GM18951 (cell line): Measurements from ENCODE around the gene CCDC91.
"Not testable (repeated sequence)": the region's sequence is repeated elsewhere in the genome, so short reads cannot be mapped to it uniquely, and the experiment has no call there.

ENCODE experiments used
- POLR2A ChIP-seq: IDR thresholded peaks from 4 replicates; pipeline ENCODE4 v1.6.1; 2011; ENCODE audit warnings: mild to moderate bottlenecking; ENCODE audit not compliant: insufficient read length, insufficient read depth; ENCODE audit errors: extremely low read depth
- in situ Hi-C: fragments of 300-500 bp; cut with MboI; formaldehyde crosslinking; loops from one replicate; pipeline ENCODE4 v1.12.0; 2022; ENCODE audit warnings: low sequenced_read_pairs, mixed read lengths, inconsistent platforms; ENCODE audit not compliant: unreplicated experiment

Gene CCDC91

DNA sequence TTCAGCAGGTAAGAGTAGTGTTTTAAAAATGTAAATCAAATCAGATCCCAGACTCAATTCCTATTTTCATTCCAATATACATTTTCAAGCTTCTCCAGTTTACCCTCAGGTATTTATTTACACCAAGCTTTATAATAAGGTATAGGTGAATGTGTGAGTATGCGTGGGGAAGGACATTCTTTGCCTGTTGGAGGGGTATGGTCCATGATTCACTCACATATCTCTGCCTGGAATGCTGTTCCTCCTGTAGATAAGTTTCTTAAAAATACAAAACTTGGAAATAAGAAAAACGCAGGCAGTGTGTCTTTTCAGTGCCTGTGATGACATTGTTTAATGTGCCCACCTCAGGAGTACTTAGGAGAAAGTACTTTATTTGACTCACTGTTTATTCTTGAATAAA, 118.6 kb downstream of the CCDC91 start:
- TF ChIP-seq POLR2A, result no peak
- in situ Hi-C loops, result no loop called here

DNA sequence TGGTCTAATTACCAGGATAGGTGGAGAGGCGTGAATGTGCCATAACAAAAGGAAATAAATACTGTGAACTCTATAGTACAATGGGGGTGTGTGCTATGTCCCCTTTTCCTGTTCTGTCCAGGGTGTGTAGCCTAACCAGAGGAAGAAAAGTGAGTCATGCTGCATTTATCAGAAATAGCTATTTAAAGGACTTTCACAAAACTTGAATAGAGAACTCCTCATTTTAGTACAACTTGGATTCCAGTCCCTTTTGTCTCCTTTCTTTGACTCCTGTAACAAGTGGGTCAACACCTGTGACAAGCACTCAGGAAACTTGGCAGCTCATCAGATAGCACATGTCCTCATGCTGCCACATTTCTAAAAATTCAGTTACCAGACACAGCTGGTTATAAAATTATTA, 123.4 kb downstream of the CCDC91 start:
- TF ChIP-seq POLR2A, result no peak
- in situ Hi-C loops, result no loop called here

DNA sequence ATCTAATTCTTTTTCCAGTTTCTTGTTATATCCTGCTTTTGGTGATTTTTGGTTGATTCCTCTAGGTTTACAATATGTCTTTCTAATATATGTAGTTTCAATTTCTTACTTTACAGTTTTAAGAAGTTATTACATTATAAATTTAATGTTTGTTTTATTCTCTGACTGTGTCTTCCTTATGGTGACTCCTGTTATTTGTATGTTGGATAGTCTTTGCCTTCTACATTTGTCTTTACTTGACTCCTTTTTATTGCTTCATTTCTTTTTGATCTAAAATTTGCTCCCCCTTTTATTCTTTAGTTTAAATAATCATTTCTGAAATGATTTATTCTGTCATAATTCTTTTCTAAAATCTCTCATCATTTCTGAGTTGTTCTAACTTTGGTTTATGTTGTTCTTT, 125.8 kb downstream of the CCDC91 start:
- in situ Hi-C loops, result no loop called here
- no peak for TF ChIP-seq POLR2A

DNA sequence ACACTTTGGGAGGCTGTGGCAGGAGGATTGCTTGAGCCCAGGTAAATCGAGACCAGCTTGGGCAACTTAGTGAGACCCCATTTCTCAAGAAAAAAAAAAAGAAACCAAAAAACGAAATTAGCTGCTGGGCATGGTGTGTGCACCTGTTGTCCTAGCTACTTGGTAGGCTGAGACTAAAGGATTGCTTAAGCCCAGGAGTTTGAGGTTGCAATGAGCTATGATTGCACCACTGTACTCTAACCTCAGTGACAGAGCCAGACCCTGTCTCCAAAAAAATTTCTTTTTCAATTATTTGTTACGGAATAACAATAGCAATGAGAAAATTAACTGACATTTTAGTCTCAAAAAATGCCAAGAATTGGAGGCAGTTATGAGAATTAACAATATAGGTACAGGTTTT, 128.0 kb downstream of the CCDC91 start:
- in situ Hi-C loops, result no loop called here

DNA sequence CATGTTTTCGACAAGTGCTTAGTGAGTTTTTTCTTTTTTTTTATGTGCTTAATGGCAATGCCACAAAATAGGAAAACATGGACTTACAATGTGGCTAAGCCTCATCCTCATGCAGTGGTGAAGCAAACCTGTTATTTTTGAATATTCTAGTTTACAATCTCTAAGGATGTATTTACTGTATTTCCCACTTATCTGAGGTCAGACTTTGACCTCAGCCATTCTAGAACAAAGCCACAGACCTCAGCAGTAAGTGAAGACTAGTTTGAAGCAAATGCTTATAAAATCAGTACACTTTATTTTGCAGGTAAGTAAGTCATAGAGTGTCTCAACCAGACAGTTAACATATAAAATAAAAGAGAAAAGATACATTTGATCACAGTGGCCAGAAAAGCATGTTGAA, 130.1 kb downstream of the CCDC91 start:
- TF ChIP-seq POLR2A, result no peak
- in situ Hi-C loops, result no loop called here

More for the DNA sequence above, 128.0 kb downstream of the CCDC91 start:
- TF ChIP-seq POLR2A, result no peak

DNA sequence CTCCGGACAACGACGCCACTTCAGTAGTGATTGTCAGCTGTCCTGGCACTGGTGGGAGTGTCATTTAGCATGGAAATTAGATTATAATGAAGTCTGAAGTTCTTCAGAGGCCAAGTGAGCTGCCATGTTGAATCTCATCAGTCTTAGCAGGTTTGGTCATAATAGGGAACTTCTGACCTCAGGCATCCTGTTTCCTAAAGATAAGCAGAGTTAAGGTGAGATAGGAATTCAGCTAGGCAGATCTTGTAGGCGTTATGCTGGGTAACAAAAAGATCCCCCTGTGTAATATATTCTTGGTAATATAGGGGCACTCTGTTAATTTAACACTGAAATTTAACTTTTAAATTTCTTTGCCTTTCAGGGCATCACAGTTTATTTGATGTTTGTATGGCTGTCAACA, 137.5 kb downstream of the CCDC91 start:
- TF ChIP-seq POLR2A, result no peak
- in situ Hi-C loops, result no loop called here

DNA sequence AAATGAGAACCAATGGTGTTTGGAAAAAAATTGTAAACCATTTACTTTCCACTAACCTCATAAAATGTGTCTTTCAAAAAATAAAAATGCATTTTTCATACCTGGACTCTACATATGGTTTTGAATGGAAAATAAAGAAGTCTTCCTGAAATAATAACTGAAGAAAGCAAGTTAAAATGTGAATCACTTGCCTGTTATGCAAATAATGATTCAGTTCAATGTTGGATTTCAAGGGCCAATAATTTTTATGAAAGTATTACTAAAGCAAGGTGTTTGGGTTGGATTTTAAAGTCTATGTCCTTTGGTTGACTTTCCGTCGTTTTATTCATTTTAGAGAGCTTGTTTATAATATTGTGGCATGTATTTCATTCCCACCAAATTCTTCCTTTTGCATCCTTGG, 138.7 kb downstream of the CCDC91 start:
- TF ChIP-seq POLR2A, result no peak
- in situ Hi-C loops, result no loop called here

DNA sequence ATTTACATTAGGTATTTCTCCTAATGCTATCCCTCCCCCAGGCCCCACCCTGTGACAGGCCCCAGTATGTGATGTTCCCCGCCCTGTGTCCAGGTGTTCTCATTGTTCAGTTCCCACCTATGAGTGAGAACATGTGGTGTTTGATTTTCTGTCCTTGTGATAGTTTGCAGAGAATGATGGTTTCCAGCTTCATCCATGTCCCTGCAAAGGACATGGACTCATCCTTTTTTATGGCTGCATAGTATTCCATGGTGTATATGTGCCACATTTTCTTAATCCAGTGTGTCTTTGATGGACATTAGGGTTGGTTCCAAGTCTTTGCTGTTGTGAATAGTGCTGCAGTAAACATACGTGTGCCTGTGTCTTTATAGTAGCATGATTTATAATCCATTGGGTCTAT, 139.5 kb downstream of the CCDC91 start:
- in situ Hi-C loops, result not testable (repeated sequence)

DNA sequence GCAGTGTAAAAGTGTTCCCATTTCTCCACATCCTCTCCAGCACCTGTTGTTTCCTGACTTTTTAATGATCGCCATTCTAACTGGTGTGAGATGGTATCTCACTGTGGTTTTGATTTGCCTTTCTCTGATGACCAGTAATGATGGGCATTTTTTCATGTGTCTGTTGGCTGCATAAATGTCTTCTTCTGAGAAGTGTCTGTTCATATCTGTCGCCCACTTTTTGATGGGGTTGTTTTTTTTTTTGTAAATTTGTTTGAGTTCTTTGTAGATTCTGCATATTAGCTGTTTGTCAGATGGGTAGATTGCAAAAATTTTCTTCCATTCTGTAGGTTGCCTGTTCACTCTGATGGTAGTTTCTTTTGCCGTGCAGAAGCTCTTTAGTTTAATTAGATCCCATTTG, 140.0 kb downstream of the CCDC91 start:
- in situ Hi-C loops, result not testable (repeated sequence)

DNA sequence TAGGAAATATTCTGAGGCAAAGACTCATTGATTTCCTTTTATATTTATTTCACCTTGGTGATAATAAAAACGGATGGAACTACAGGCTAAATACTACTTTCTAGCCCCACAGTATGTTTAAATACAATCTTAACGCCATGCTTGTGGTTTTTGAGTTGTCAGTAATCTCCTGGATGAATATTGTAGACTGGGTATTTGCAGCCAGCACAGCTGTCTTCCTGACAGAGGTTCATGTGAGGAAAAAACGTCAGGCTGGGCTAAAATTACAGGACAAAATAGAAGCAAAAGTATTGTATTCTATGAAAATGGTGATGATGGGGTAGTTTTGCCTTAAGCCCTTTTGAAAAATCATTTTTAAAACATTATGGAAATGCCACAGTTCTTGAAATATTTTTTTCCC, 140.9 kb downstream of the CCDC91 start:
- in situ Hi-C loops, result no loop called here
- no peak for TF ChIP-seq POLR2A

DNA sequence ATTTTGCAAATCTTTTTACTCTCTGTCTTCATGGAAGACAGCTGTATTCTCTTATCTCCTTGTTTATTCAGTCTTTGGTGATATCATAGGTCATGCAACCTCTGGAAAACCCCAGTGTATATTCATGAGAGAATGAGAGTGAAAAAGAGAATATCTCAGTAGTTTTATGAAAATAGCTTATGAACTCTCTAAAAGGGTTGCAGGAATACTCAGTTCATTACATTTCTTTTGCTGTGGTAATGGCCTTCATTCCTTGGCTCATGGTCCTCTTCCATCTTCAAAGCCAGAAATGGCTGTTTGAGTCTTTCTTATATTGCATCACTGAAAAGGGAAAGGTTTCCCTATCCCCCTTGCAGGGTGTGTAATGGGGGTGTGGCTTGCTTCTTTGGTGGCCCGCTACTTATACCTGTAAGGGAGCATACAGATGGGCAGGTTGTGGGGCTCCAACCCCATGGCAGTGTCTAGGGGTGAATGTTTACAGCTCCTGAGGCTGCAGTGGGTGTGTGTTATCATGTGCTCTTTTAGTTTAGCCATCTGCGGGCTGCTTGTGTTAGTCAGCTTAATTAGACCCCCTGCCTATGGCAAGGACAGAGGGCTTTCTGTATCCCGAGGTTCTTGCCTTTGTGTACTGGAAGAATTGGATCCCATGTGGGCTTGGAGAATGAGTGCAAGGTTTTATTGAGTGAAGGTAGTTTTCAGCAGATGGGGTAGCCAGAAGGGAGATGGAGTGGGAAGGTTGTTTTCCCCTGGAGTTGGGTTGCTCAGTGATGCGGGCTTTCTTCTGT, 150.2 kb downstream of the CCDC91 start:
- TF ChIP-seq POLR2A, result no peak
- in situ Hi-C loops, result no loop called here

DNA sequence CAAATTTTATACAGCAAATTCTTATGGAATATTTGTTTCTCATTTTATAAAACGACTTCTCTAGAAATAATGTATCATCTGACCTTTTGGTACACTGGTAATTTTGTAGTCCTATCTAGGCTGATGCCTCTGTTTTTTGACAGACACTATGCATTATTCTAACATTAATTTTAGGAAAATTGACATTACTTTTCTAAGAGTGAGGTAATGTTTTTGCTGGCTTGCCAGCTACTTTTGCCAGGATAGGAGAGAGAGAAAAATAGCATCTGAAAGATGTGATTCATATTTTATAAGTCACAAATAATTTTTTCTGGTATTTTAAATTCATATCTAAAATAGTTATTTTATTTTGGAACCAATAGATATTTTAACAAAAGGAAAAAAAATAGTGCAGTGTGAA, 153.5 kb downstream of the CCDC91 start:
- TF ChIP-seq POLR2A, result no peak
- in situ Hi-C loops, result no loop called here

DNA sequence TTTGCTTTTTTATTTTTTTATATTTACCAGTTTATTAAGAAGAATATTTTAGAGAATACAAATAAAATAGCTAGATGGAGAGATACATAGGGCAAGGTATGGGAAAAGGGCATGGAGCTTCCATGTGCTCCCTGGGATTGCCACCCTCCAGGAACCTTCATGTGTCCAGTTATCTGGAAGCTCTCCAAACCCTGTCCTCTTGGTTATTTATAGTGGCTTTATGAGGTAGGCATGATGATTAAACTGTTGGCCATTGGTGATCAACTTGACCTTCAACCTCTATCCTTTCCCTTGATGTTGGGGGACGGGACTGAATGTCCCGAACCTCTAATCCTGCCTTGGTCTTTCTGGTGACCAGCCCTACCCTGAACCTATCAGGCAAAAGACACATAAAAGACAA, 156.3 kb downstream of the CCDC91 start:
- in situ Hi-C loops, result no loop called here
- no peak for TF ChIP-seq POLR2A

DNA sequence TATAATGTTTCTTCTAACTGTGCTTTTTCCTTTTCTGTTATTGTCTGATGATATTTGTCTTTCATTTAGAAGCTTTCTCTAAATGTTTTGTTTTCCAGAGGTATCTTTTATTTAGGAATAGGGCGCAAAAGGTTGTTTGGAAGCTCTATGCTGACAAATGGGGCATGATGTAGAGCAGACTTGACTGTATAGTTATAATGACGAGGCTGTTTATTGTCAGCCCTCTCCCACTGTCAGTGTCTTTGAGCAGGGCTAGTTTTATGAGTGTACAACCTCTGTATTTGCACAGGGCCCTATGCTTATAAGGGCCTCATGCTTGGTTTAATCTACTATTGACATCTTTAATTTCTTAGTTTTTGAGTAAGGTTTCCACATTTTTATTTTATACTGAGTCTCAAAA, 158.9 kb downstream of the CCDC91 start:
- TF ChIP-seq POLR2A, result no peak
- in situ Hi-C loops, result no loop called here

DNA sequence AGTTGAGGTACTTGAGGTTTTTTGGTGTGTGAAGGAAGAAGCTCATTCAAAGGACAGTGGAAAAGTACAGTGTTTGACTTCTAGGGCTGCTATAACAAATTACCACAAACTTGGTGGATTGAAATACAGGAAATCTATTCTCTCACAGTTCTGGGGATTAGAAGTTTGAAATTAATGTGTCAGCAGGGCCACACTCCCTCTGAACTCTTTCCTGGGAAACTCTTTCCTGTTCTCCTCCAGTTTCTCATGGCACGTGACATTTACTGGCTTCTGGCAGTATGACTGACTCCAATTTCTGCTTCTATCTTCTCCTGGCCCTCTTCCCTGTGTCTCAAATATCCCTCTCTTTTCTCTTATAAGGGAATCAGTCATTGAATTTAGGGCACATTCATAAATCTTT, 160.2 kb downstream of the CCDC91 start:
- in situ Hi-C loops, result no loop called here

More for the DNA sequence above, 160.2 kb downstream of the CCDC91 start:
- TF ChIP-seq POLR2A, result no peak
